Breast epithelium (tissue), 4 donors: ENCODE data around the gene NAA38. TPM values are rescaled to one million over a fixed set of nuclear protein-coding genes. Genes with fewer than 3 reads are reported as not detected.

Source experiments
- DNase-seq, 2 donors: peaks; one replicate each; pipeline ENCODE4 v3.0.0-alpha.2; 2019; ENCODE audit warnings: low spot score in 2 of 2
- H3K27ac ChIP-seq, 2 donors: fragments of 200-600 bp; sonication (generic) in 1 of 2; one replicate each; pipeline ENCODE4 v1.5.1; 2016 to 2019; ENCODE audit warnings: mild to moderate bottlenecking in 1 of 2
- H3K27me3 ChIP-seq, 2 donors: fragments of 200-600 bp; sonication (generic) in 1 of 2; one replicate each; pipeline versions ENCODE4 v1.5.1 to v1.6.0; 2017 to 2019; ENCODE audit warnings: control low read depth in 1 of 2, mild to moderate bottlenecking in 1 of 2
- H3K36me3 ChIP-seq: fragments of 200-600 bp; one replicate; pipeline ENCODE4 v1.5.1; 2019
- H3K4me1 ChIP-seq, 2 donors: fragments of 200-600 bp; sonication (generic); one replicate each; pipeline ENCODE4 v1.5.1; 2016 to 2019; ENCODE audit warnings: control low read depth in 1 of 2
- H3K4me3 ChIP-seq, 3 donors: fragments of 200-600 bp; sonication (generic); 1 replicate in 2 of 3; 2 replicates in 1 of 3; pipeline ENCODE4 v1.5.1; 2016 to 2019; ENCODE audit warnings: mild to moderate bottlenecking in 3 of 3, moderate library complexity in 2 of 3
- H3K9me3 ChIP-seq, 2 donors: fragments of 200-600 bp; sonication (generic) in 1 of 2; one replicate each; pipeline ENCODE4 v1.5.1; 2016 to 2019; ENCODE audit warnings: control low read depth in 1 of 2
- POLR2A ChIP-seq: fragments of 450-650 bp; IDR thresholded peaks from one replicate; pipeline ENCODE4 v1.6.1; 2016; ENCODE audit warnings: antibody characterized with exemption, mild to moderate bottlenecking, moderate library complexity
- POLR2AphosphoS5 ChIP-seq, 3 donors: sonication (generic); formaldehyde crosslinking; IDR thresholded peaks; one replicate each; pipeline ENCODE4 v1.6.1; 2017; ENCODE audit warnings: antibody characterized with exemption in 3 of 3
- intact Hi-C: fragments of 100-400 bp; cut with DNase I; formaldehyde crosslinking; loops from one replicate; pipeline ENCODE4 v1.15.1; 2023; ENCODE audit warnings: low total_unique reads
- total RNA-seq, 3 donors: library from RNA; depleted of rRNA; stranded (reverse); fragments of >200 nt; gene quantifications; one replicate each; pipeline ENCODE4 v1.1.0, GENCODE V29; 2016
- TF ChIP-seq, protein P1 (sequence below), 3 donors: fragments of 450-650 bp; IDR thresholded peaks; one replicate each; pipeline ENCODE4 v1.5.1; 2016 to 2017; ENCODE audit warnings: antibody characterized with exemption in 3 of 3, mild to moderate bottlenecking in 3 of 3, moderate library complexity in 3 of 3

The NAA38 gene
- total RNA-seq, 3 donors from 2014 or later, result 84.7 to 92.4 (median 89.9) TPM

DNA sequence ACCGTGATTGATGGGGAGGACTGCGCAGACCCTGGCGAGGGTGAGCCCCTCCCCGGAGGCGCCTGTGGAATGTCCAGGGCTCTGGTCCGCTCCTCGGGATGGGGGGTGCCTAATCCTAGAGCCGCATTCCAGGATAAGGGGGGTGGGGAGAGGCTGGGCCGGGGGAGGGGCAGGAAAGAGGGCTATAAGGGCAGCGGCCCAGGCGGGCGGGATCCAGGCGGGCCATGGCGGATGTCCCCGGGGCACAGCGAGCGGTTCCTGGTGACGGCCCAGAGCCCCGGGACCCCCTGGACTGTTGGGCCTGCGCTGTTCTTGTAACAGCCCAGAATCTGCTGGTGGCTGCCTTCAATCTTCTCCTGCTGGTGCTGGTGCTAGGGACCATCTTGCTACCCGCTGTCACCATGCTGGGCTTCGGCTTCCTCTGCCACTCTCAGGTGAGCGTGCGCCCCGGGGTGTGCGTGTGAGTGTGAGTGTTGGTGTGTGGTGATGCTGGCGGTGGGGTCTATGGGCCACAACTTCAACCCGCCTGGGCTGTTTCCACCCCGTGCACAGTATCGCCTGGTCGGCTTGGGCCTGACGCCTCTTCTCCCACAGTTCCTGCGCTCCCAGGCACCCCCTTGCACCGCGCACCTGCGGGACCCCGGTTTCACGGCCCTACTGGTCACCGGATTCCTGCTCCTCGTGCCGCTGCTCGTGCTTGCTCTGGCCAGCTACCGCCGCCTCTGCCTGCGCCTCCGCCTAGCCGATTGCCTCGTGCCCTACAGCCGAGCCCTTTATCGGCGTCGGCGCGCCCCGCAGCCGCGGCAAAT, 2.3 kb downstream of the NAA38 start, which contains the start of gene TMEM88:
Gene TMEM88, plus strand, starts transcription at position 216 of the 809 bp plus-strand sequence. Its CDS starts 9 bp downstream, at position 225.
- peaks cover 8 to 21% of the 10 kb centered on the region in 2 donors for H3K4me1 ChIP-seq
- TF ChIP-seq, protein P1, sequence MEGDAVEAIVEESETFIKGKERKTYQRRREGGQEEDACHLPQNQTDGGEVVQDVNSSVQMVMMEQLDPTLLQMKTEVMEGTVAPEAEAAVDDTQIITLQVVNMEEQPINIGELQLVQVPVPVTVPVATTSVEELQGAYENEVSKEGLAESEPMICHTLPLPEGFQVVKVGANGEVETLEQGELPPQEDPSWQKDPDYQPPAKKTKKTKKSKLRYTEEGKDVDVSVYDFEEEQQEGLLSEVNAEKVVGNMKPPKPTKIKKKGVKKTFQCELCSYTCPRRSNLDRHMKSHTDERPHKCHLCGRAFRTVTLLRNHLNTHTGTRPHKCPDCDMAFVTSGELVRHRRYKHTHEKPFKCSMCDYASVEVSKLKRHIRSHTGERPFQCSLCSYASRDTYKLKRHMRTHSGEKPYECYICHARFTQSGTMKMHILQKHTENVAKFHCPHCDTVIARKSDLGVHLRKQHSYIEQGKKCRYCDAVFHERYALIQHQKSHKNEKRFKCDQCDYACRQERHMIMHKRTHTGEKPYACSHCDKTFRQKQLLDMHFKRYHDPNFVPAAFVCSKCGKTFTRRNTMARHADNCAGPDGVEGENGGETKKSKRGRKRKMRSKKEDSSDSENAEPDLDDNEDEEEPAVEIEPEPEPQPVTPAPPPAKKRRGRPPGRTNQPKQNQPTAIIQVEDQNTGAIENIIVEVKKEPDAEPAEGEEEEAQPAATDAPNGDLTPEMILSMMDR (IDR thresholded peaks at IDR 0.05), result no peak
- intact Hi-C loops, result loop anchor here (1.0 to 5.0 kb wide), 2 partner anchors 48 to 187 kb away; no protein-coding TSS in a partner anchor
- H3K9me3 ChIP-seq, result no peaks in the 10 kb centered on the region
- H3K4me3 ChIP-seq, result peak within 1 kb of the TSS; percentile 55 to 87 (median 73)
- H3K27ac ChIP-seq, result peak within 1 kb of the TSS; percentile 95 to 97
- peak in 1 of 2 donors; percentile 50 for DNase-seq
- no peaks in the 10 kb centered on the region for H3K36me3 ChIP-seq
- H3K27me3 ChIP-seq, result no peaks in the 10 kb centered on the region

DNA sequence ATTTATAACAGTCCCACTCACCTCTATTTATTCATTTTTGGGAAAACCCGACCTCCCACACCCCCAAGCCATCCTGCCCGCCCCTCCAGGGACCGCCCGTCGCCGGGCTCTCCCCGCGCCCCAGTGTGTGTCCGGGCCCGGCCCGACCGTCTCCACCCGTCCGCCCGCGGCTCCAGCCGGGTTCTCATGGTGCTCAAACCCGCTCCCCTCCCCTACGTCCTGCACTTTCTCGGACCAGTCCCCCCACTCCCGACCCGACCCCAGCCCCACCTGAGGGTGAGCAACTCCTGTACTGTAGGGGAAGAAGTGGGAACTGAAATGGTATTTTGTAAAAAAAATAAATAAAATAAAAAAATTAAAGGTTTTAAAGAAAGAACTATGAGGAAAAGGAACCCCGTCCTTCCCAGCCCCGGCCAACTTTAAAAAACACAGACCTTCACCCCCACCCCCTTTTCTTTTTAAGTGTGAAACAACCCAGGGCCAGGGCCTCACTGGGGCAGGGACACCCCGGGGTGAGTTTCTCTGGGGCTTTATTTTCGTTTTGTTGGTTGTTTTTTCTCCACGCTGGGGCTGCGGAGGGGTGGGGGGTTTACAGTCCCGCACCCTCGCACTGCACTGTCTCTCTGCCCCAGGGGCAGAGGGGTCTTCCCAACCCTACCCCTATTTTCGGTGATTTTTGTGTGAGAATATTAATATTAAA, 3.1 kb downstream of the NAA38 start:
- H3K36me3 ChIP-seq, result no peaks in the 10 kb centered on the region
- no peak overlapping the region for H3K27ac ChIP-seq
- no peaks in the 10 kb centered on the region for H3K27me3 ChIP-seq
- TF ChIP-seq POLR2AphosphoS5 (IDR thresholded peaks at IDR 0.05) (no peak), POLR2A (no peak)
- TF ChIP-seq, protein P1 (IDR thresholded peaks at IDR 0.05), result no peak
- DNase-seq, result peak in 1 of 2 donors; percentile 19
- intact Hi-C loops, result no loop called here
- H3K4me1 ChIP-seq, result peaks cover 8 to 18% of the 10 kb centered on the region in 2 donors
- no peaks in the 10 kb centered on the region for H3K9me3 ChIP-seq
- H3K4me3 ChIP-seq, result no peak overlapping the region

DNA sequence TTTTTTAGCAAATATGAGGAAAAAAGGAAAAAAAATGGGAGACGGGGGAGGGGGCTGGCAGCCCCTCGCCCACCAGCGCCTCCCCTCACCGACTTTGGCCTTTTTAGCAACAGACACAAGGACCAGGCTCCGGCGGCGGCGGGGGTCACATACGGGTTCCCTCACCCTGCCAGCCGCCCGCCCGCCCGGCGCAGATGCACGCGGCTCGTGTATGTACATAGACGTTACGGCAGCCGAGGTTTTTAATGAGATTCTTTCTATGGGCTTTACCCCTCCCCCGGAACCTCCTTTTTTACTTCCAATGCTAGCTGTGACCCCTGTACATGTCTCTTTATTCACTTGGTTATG, 3.7 kb downstream of the NAA38 start:
- DNase-seq, result no peak
- H3K4me3 ChIP-seq, result no peak overlapping the region
- no peaks in the 10 kb centered on the region for H3K9me3 ChIP-seq
- TF ChIP-seq, protein P1 (IDR thresholded peaks at IDR 0.05), result no peak
- TF ChIP-seq POLR2AphosphoS5 (IDR thresholded peaks at IDR 0.05) (no peak), POLR2A (no peak)
- no peak overlapping the region for H3K27ac ChIP-seq
- intact Hi-C loops, result no loop called here
- peaks cover 8 to 12% of the 10 kb centered on the region in 2 donors for H3K4me1 ChIP-seq
- H3K36me3 ChIP-seq, result no peaks in the 10 kb centered on the region
- no peaks in the 10 kb centered on the region for H3K27me3 ChIP-seq

DNA sequence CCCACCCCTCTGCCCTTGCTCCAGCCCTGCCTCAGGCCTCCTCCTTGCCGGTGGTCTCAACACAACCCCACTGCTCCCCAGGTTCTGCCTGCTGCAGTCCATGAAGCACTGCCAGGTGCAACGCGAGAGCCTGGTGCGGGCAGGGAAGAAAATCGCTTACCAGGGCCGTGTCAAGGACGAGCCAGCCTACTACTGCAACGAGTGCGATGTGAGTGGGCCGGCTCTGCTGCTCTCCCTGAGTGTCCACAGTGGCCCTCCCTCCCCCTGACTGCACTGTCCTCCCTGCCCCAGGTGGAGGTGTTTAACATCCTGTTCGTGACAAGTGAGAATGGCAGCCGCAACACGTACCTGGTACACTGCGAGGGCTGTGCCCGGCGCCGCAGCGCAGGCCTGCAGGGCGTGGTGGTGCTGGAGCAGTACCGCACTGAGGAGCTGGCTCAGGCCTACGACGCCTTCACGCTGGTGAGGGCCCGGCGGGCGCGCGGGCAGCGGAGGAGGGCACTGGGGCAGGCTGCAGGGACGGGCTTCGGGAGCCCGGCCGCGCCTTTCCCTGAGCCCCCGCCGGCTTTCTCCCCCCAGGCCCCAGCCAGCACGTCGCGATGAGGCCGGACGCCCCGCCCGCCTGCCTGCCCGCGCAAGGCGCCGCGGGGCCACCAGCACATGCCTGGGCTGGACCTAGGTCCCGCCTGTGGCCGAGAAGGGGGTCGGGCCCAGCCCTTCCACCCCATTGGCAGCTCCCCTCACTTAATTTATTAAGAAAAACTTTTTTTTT, 4.3 kb downstream of the NAA38 start:
- Histone ChIP-seq H3K27me3 (no peaks in the 10 kb centered on the region), H3K36me3 (no peaks in the 10 kb centered on the region), H3K4me3 (no peak overlapping the region), H3K27ac (no peak overlapping the region), H3K9me3 (no peaks in the 10 kb centered on the region), H3K4me1 (peaks cover 8 to 9% of the 10 kb centered on the region in 2 donors)
- intact Hi-C loops, result no loop called here
- TF ChIP-seq POLR2A (no peak), POLR2AphosphoS5 (IDR thresholded peaks at IDR 0.05) (no peak)
- TF ChIP-seq, protein P1 (IDR thresholded peaks at IDR 0.05), result no peak
- DNase-seq, result no peak
